ENCODE results near the gene ADGB.

DNA sequence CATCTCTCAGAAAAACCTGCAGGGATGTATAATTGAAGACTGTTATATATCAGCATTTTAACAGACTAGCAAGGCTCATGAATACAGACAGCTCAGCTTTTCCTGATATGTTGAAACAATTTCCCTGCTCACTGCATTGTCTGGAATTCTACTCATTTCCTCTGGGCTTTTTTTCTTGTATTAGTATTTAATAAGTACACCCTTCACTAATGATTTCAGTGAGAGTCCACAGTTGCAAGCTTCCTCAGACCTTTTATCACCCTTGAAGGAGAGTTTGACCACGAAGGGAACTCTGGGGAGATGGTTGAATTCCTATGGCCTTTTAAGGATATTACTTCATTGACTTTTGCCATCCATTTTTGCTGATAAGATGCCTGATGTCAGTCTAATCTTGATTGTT is 248.7 kb downstream of the ADGB start:
- no peak for TF ChIP-seq POLR2A (IDR thresholded peaks at IDR 0.05; ENCODE audit: low read depth, low read length)
- TF ChIP-seq POLR2AphosphoS5 (IDR thresholded peaks at IDR 0.05; ENCODE audit: low read depth, low read length): no peak

Data from GM12892 (cell line).